ENCODE measurements around the gene PFN2.
"Not testable (repeated sequence)": the region's sequence is repeated elsewhere in the genome, so short reads cannot be mapped to it uniquely, and the experiment has no call there.

Gene PFN2, protein sequence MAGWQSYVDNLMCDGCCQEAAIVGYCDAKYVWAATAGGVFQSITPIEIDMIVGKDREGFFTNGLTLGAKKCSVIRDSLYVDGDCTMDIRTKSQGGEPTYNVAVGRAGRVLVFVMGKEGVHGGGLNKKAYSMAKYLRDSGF

DNA sequence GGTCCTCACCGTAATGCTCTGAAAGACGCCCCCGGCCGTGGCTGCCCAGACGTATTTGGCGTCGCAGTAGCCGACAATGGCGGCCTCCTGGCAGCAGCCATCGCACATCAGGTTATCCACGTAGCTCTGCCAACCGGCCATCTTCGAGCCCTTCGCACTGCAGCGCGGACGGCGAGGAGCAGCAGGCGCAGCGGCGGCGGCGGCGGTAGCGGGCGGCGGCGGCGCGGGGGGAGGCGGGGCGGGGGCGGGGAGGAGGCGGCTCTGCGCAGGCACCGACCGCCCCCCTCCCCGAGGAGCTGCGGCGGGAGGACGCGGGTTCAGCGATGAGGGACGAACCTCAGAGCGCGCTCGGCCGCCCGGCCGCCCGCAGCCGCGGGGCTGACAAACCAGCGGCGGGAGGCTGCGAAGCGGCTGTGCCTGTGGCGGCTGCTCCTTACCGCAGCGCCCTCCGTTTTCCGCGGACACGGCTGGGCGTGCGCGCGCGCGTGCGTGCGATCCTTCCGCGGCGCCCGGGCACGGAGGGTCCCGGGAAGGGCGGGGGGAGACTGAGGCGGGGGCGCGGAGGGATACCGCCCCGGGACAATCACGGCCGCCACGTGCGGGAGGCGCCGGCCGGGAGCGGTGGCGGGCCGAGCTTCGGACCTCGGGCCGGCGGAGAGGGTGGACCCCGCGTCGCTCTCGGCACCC is at the start of gene PFN2:
TSS of gene PFN2 (minus strand) at position 180 of the 687 bp plus-strand sequence. CDS start at position 141, 39 bp downstream.
- DNase-seq (peak; percentile 45), ATAC-seq (peak; percentile 56)

DNA sequence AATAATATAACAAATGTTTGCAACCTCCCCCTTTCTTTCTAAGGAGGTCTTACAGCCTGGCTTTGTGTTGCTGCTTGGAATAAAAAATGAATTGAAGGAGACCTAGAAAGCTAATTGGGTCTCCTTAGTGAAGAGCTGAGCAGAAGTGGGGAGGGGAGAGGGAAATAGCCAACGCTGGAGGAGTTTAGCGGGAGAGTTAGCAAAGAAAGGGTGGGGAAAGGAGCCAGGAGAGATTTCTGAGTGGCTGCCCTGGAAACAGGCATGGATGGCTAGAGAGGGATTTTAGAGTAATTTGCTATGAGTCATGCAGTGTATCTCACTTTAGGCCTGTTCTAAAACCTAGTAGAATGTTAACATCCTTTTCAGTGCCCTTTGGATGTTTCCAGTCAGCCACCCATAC is 45.2 kb upstream of the PFN2 start:
- ATAC-seq (no peak), DNase-seq (no peak)

DNA sequence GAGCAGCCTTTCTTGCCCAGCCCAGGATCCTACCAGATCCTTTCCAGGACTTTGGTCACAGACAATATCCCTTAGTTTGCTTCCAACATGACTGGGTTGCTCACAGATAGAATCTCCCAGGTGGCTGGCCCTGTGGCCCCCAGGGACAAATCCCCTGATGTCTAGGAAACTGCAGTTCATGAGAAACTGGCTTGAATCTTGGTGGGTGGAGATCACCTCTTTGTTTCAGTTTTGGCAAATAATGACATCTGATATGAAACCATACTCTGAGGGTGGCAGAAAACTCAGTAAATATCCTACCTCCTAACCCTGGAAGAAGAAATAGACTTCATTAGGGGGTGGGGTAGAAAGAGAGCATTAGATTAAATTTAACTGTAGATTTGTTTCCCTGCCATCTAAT is 44.1 kb upstream of the PFN2 start:
- DNase-seq, result no peak

DNA sequence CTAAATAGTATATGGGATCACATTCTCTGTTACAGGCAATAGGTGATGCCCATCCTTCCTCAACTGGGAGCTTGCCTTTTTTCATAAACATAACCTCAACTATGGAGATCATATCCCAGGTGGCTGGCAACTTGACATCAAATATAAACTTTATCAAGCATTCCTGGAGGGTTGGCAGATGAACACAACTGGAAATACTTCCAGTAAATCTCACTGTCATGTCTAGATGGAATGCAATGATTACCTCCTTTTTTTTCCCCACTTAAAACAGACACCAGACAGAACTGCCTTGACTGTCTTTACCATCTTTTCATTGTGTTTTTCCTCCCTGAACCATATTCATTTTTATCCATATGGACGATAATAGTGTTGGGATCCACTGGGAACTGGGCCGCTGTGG is 43.1 kb upstream of the PFN2 start:
- ATAC-seq (no peak), DNase-seq (no peak)

More for the DNA sequence above, 44.1 kb upstream of the PFN2 start:
- no peak for ATAC-seq

DNA sequence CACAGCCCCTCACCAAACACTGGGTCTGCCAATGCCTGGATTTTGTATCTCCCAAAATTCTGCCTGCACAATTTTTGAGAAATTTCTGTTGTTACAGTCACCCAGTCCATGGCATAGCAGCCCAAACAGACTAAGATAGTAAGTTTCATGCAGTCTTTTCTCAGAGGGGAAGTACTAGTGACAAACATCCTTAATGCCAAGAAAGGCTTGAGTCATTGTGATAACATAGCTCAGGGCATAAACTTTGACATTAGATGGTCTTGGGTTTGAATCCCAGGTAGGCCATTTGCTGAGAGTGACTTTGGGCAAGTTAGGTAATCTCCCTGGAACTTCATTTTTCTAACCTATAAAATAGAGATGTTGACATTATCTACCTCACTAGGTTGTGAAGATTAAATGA is 36.1 kb upstream of the PFN2 start:
- DNase-seq (no peak), ATAC-seq (no peak)

DNA sequence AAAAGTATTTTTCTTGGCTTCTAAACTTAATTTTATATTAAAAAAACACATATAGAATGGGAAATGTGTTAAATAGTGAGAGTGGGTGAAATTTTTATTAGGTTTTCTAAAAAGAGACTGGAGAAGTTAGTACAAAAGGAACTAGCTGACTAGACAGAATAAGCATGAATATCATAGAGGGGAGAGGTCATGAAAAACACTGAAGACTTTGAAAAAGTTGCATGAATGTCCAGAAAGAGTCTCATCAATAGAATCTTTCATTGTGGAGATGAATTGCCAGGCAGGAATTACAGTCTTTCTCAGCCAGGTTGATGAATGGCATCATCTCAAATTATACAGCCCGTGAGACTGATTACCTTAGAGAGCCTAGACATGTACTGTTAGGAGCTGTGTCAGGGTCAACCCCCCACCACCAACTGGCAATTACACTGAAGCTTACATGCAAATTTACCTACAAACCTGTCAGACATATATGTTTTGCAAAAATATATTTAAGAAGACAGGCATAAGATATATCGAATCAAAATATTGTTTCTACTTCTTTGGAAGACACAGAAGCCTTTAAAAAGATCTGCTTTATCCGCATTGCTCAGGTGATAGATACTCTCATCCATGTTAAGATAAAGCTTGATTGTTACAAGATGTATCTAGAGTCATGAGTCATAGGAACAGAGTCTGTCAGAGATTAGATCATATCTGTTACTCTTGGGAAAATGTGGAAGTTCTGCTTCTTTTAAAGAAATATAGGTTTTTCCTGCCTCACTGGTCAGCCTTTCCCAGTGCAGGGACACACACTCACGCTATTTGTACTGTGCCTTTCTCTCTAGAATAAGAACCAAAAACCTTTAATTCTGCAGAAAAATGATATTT is 34.8 kb upstream of the PFN2 start:
- no peak for ATAC-seq
- DNase-seq, result no peak

DNA sequence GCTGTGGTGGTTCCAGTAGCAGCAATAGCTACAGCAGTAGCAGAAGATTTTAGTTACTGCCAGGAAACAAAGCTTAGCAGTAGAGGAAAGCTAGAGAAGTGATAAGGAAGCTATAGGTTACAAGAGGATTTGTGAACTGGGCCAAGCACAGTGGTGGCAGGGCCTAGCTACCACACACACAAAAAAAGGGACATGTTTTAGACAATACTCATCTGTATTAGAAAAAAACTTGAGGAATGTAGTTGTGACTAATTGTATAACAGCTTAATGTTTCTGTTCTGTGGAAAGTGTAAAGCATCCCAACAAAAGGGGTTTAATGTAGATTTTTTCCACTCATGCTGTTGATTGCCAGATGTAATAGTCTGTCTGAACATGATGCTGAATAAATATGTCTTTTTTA is 29.9 kb upstream of the PFN2 start:
- DNase-seq, result no peak
- ATAC-seq, result no peak

DNA sequence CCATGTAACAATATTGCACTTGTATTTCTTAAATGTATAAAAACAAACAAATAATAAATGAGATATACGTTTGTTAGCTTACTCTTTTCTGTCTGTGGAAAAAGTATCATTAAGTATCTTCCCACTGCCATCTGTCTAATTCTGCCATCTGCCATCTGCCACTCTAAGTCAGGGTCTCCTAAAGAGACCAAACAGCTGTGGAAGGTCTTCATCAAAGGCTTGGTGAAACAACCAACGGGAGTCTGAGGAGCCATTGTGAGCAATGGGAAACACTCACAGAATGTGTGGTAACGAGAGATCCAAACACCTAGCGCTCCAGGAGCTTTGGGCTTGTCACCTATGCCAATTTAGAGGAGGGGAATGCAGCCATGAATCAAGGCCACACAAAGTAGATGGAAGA is 28.7 kb upstream of the PFN2 start:
- ATAC-seq, result no peak
- DNase-seq, result no peak

DNA sequence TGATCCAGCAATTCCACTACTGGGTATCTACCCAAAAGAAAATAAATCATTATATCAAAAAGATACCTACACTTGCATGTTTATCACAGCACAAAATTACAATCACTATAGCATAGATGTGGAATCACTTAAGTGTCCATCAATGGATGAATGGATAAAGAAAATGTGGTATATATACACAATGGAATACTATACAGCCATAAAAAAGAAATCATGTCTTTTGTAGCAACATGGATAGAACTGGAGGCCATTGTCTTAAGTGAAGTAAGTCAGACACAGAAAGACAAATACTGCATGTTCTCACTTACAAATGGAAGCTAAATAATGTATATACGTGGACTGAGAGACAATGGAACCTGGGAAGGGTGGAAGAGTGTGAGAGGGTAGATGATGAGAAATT is 28.3 kb upstream of the PFN2 start:
- no peak for DNase-seq
- ATAC-seq, result no peak

DNA sequence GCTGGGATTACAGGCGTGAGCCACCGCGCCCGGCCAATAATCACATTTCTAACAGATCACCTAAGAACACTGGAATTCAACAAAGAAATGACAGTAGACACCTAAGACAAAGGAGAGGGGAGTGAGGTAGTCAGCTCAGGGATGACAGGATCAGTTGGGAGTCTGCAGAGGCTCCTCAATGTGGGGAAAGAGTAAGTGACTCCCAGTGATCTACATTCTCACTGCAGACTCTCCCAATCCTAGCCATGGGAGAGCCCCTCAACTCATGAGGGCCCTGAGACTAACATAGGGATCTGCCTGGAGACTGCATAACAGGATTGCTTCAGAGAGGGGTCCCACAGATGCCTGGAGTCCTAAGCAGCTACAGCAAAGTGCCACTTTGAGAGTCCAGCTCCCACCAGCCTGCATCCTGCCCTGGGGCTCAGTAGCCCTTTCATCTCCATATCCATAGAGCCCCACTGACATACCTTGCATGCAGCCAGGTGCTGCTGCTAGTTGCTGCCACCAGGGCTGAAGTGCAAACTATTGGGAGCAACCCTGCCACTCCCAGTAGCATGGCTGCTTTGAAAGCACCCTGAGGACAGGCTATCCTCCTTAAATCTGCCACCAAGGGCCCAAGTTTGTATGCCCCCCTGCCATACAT is 21.8 kb upstream of the PFN2 start:
- no peak for ATAC-seq
- no peak for DNase-seq

DNA sequence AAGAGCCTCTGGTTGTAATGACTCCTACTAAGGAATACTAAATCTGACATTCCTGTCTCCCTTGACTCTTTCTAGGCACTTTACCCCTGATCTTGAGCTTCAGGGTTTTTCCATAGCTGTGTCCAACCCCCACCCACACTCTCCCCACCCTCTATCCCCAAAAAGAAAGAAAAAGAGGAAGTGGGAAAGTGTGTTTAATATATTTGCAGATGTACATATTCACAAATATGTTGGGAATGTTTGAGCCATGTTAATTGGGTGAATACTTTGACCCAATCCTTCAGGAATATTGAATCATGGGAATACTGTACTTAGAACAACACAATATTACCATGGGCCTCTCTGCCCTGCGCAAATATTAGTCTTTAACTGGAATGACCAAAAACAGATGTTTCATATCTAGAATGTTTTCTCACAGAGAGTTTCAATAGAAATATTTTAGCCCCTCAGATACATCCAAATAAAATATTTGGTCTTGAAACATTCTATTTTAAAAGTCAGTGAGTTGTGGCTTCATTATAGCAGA is 19.8 kb upstream of the PFN2 start:
- DNase-seq (no peak), ATAC-seq (no peak)

DNA sequence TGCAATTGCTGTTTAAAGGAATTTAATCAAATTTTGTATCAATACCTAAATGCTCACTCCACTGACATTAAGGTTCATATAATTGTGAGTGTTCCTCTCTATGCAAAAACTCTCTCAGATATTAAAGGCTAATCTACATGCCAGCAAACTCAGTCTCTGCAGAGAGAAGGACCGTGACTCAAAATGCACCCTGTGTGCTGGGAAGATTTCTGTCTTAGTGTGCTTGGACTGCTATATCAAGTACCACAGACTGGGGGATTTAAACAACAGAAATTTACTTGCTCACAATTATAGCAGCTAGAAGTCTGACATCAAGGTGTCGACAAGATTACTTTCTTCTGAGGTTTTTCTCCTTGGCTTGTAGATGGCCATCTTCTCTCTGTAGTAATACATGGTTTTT is 18.6 kb upstream of the PFN2 start:
- ATAC-seq, result no peak
- no peak for DNase-seq

DNA sequence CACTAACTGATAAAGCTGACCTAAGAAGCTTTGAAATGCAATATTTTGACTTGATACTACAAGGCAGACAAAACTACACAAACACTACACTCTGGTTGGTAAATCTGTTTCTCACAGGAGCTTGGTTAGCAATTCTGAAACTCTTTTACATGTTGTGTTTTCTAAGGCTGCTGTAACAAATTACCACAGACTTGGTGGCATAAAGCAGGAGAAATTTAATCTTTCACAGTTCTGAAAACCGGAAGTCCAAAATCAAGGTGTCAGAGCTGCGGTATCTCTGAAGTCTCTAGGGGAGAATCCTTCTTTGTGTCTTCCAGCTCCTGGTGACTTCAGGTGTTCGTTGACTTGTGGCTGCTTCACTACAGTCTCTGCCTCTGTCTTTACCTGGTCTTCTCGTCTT is 12.9 kb upstream of the PFN2 start:
- ATAC-seq, result no peak
- DNase-seq, result no peak

DNA sequence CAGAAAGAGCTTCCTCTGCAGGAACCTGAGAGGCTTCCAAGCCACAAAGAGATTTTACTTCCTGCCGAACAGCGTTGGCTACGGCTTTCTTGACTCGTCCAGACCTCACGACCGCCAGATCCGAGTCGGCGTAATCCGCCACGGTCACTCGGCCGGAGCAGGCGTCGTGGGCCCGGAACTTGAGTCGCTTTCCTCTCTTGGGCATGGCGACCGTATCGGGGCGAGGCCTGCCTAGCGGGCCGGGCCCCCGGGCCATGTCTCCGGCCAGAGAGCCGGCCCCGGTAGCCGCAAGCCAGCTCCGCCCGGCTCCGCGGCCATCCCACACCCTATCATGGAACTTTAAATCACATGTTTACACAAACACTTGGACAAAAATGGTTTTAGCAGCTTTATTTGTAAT is 12.4 kb upstream of the PFN2 start:
- not testable (repeated sequence) for ATAC-seq

DNA sequence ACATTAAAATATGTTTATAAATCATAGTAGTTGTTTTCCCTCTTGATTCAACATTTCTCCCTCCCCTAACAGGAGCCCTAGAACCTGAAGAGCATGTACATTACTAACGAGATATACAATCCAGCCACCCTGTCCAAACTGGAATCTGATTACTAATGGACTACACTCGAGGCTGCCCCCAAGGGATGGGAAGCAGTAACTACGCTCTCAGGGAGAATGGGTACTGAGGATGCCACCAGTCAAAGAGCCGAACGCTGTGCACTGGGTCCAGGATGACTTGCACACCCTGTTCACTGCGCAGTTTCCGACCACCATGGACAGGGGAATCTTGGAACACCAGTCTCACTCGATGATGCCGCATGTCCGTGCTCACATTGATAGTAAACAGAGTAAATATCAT is 11.3 kb upstream of the PFN2 start:
- not testable (repeated sequence) for ATAC-seq, DNase-seq

More for the DNA sequence above, 12.4 kb upstream of the PFN2 start:
- DNase-seq, result not testable (repeated sequence)

DNA sequence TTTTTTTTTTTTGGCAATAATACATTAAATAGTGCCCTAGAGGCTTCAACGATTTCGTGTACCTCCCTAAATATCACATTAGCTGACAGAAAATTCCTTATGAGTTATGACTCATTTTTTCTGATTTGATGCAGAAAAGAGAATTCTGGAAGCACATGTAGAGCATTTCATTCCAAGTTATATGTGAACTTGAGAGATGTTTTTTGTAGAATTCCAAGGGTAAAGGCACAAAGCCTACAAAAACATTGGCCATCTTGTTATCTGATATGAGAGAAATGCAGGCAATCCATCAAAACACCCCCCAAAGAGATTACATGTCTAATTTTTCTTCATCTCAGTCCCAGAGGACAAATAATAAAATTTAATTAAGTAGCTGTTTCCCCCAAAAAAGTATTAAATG is 6.7 kb upstream of the PFN2 start:
- ATAC-seq, result no peak
- no peak for DNase-seq

DNA sequence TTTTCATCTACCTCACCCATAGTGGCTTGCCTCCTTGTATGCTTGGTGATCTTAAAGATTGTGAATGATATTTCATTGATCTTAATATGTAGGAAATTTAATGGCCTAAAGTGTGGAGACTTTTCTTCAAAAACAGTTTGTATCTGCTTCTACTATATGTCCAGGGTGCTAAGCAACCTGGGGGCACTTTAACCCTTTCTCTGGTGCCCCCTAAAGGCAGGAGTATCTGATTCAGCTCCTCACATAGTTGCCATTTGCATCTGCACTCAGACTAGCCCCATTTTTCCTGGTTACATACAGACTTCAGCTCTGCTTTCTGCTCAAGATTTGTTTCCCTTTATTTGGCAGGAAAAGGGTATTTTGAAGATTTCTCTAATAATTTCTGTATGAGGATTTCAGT is 5.2 kb upstream of the PFN2 start:
- no peak for DNase-seq
- ATAC-seq, result no peak

DNA sequence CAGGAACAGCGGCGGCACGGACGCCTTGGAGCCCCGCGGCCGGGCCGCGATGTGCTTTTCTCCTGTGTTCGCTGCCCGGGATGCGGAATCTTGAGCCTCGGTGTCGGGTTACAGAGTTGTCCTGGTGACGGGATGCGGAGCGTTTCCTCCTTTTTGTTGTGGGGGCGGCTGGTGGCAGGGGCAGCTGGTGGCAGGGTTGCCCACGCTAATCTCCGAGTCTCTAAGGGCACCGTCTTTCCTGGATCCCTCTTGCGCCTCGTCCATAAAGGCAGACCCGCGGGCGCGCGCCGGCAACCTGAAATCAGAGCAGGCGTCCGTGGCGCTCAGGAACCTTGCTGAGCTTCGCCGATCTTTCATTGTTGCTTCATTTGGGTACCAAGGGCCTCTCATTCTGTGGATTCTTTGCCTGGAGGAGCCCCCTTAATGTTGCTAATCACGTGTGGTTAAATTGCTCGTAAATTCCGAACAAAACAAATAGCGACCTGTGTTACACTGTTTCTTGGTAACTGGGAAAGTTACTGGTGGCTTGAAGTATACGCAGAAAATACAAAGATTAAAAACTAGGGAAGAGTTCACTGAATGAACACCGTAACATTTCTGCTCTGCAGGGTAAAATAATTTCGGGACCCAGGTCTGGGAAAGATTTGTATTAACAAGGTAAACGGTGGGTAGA is 844 bp upstream of the PFN2 start:
- ATAC-seq, result no peak

DNA sequence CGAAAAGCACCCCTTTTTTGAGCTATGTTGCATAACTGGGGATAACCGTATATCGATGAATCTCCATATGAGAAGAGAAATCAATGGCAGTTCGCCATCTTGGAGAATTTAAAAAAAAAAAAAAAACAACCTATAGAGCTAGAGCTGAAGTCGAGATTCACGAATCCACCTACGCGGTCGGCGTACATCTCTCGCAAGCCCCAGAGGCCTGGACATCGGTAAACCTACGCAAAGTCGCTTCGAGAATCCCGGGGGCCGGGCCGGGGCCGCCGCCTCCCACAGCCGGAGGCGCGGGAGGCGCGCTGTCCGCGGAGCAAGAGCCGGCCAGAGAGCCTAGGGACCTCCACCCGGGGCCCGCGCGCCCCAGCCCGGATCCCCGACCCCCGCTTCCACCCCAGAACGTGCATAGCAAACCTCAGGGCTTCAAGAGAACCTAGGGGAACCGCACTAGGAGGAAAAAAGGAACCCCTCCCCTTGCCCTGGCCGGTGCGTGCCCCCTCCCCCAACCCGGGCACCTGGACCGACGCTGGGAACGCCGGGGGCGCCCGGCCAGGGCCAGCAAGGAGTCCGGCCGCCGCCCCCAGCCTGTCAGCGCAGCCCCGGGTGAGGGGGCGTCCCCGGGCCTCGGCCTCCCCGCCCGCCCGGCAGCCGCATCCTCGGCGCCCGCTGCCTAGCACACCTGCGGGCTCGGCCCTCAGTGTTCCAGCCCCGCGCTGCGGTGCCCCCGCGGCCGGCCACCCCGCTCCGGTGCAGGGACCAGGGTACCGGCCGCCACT is 567 bp downstream of the PFN2 start:
- peak; percentile 61 for ATAC-seq

More for the DNA sequence above, 844 bp upstream of the PFN2 start:
- peak; percentile 37 for DNase-seq

DNA sequence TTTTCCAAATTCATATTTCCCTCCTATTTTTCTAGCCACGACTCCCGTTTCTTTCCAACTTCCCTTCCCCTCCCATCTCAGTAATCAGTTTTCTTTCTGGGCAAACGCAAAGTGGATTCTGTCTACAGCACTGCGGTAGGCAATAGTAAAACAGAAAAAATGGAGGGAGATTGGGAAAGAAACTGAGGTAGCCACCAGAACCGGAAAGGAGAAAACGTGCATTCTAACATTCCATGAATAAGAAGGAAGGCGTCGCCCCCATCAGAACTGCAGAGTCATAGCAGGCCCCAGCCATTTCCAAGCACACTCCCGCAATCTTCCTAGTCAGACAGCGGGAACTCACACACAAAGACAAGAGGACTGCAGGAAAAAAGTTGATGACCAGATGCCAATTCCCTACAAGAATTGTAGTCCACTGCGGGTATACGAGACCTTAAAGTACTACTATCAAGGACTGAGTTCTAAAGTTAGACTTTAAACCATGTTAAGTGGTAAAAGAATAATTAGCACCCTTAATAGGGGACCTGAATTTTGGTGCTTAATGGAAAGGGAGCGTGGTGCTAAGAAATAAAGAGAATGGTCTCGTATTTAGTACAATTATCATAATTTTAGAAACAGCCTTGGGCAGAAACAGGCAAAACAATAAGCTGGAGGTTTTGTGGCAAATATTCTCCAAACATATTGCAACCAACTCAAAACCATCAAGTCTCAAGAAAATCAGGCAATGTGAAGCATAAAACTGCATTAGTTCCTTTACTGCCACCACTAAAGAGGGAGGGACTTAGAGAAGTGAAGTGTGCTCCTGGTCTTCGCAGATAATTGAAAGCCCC is 1.4 kb downstream of the PFN2 start:
- ATAC-seq (no peak), DNase-seq (no peak)

More for the DNA sequence above, 567 bp downstream of the PFN2 start:
- peak; percentile 70 for DNase-seq
